ENCODE measurements around the gene C1orf116.

DNA sequence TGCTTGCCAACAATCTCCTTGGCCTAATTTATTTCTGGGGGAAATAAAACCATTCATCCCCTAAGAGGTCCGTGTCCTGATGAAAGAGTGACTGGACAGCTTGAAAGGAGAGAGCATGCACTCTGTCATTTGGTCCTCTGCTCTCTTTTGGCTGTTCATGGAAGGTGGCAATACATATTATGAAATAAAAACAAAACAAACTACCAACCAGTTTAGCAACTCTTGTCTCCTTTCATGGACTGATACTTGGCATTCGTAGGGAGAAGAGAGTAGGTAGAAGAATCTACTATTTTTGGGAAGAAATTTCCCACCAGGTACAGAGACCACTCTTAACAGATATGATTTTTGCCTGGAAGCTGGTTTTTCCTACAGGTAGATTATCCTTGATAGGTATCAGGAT, 746 bp upstream of the C1orf116 start:
- TF ChIP-seq POLR2A (IDR thresholded peaks at IDR 0.05) (no peak), POLR2AphosphoS5 (IDR thresholded peaks at IDR 0.05) (no peak), EP300 (IDR thresholded peaks at IDR 0.05) (no peak)
- TF ChIP-seq, protein P1, sequence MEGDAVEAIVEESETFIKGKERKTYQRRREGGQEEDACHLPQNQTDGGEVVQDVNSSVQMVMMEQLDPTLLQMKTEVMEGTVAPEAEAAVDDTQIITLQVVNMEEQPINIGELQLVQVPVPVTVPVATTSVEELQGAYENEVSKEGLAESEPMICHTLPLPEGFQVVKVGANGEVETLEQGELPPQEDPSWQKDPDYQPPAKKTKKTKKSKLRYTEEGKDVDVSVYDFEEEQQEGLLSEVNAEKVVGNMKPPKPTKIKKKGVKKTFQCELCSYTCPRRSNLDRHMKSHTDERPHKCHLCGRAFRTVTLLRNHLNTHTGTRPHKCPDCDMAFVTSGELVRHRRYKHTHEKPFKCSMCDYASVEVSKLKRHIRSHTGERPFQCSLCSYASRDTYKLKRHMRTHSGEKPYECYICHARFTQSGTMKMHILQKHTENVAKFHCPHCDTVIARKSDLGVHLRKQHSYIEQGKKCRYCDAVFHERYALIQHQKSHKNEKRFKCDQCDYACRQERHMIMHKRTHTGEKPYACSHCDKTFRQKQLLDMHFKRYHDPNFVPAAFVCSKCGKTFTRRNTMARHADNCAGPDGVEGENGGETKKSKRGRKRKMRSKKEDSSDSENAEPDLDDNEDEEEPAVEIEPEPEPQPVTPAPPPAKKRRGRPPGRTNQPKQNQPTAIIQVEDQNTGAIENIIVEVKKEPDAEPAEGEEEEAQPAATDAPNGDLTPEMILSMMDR (IDR thresholded peaks at IDR 0.05), result no peak

All from suprapubic skin (tissue), 4 donors.